ENCODE data around the gene OVOL1.
"Not testable (repeated sequence)": the region's sequence is repeated elsewhere in the genome, so short reads cannot be mapped to it uniquely, and the experiment has no call there.

The OVOL1 gene

DNA sequence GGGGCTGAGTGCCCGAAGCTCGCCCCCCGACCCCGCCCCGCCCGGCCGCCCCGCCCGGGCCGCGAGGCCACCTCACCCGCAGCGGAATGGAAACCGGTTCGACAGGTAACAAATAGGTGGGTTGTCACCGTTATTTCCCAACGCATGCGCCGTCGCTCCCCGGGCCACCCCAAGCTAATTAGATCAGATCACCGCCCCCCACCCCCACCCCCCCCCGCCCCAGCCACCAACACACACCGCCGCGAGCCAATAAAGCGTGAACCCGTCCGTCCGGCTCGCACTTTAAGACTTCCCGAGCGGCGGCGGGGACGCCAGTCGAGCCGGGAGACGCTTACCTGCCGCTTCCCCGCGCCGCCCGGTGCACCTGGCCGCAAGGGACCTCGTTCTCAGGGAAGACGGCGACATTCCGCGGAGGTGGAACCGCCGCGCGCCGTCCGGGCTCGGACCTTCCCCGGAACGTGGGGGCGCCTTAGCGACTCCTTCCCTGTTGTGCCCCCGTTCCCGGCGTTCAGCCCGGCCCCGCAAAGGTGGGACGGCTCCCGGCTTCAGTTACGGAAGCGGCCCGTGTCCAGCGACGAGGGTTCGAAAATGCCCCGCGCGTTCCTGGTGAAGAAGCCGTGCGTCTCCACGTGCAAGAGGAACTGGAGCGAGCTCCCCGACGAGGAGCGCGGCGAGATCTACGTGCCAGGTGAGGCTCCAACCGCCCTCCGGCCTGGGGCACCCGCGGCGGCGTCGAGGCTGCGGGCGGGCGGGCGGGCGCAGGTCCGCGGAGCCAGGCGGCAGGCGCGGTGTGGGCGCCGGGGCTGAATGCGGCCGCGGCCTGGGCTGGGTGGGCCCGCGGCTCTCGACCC, at the start of gene OVOL1:
Gene OVOL1 (plus strand): TSS at position 278 of the 851 bp plus-strand sequence. CDS start 311 bp downstream, at position 589.
- no peak for DNase-seq

DNA sequence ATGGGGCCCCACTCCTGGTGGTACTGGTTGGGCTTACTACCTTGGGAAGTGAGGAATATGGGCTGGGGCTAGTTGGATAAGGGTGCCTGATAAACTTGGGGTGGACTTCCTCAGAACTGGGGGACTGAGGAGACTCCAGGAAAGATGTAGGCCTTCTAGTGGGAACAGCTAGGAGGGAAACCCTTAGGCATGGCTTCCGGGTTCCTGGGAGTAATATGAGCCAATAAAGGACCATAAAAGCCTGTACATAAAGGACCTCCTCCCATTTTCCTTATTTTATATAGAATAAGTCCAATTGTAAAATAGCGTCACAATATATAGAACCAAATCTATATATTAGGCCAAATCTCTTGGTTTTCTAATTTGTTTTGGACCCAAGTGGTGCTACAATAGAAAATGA, 47.8 kb upstream of the OVOL1 start:
- DNase-seq: no peak

GRCh38 chr11:65741185-65741584, 45.7 kb upstream of the OVOL1 start:
- DNase-seq: no peak

DNA sequence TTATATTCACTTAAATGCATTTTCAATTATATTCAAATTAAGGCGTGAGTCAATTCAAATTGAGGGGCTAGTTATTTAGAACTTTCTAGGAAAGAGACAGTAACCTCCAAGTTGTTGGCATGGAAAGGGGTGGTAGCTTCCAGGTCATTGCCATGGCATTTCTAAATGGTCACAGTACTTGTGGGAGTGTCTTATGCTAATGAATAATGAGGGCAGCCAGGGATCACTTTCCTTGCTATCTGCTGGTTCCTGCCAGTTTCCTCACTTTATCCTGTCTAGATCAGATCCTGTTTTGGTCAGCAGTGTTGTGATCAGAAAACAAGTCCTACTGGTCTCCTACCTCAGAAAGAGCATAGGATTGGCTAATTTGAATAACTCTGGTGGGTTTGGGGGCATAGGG, 44.5 kb upstream of the OVOL1 start:
- no peak for DNase-seq

DNA sequence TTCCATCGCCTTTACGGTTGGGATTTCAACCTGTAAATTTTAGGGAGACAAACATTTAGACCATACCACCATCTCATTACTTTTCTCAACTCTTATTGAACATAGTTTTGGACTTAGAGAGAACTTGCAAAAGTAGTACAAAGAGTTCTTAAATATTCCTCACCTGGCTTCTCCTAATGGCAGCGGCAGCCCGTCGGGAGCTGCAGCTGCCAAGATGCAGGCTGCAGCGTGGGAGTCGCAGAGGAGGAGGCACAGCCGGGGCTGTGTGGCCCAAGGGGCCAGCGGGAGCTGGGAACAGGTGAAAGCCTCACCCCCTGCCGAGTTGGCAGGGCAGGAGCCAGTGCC, 43.2 kb upstream of the OVOL1 start:
- no peak for DNase-seq

- peak; percentile 62 for DNase-seq
Observed at GRCh38 chr11:65744026-65744698, 42.7 kb upstream of the OVOL1 start.

DNA sequence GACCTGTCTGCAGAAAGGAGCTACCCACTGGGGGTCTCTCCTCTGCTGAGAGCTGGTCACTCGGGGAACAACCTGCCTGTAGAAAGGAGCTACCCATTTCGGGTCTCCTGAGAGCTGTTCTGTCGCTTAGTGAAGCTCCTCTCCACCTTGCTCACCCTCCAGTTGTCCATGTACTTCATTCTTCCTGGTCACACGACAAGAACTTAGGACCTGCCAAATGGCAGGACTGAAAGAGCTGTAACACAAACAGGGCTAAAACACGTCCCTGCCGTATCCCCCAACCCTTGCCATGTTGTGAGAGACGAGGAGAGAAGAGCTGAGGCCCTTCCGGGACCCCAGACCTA, 42.2 kb upstream of the OVOL1 start:
- no peak for DNase-seq

DNA sequence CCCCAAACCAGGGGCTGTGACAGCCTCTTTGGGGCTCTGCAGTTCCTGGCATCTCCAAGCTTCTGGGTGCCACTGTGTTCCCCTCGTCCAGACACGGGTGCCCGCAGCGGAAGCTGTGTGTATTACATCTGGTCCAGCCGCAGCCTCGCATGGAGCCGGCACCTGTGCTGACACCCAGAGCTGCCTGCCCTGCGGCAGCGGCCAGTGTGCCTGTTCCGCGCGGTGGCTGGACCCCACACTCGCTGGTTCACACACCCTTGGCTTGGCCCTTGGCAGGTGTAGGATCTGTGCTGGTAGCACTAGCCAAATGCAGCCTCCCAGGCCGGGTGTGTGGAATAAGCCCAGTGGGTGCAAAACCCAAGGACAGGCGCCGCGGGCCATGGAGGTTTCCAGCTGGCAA, 41.8 kb upstream of the OVOL1 start:
- DNase-seq: no peak

DNA sequence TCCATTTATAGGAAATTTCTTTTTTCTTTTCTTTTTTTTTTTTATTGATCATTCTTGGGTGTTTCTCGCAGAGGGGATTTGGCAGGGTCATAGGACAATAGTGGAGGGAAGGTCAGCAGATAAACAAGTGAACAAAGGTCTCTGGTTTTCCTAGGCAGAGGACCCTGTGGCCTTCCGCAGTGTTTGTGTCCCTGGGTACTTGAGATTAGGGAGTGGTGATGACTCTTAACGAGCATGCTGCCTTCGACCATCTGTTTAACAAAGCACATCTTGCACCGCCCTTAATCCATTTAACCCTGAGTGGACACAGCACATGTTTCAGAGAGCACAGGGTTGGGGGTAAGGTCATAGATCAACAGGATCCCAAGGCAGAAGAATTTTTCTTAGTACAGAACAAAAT, 24.7 kb upstream of the OVOL1 start:
- DNase-seq: not testable (repeated sequence)

DNA sequence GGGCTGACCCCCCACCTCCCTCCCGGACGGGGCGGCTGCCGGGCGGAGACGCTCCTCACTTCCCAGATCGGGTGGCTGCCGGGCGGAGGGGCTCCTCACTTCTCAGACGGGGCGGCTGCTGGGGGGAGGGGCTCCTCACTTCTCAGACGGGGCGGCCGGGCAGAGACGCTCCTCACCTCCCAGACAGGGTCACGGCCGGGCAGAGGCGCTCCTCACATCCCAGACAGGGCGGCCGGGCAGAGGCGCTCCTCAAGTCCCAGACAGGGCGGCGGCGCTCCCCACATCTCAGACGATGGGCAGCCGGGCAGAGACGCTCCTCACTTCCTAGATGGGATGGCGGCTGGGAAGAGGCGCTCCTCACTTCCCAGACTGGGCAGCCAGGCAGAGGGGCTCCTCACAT, 24.0 kb upstream of the OVOL1 start:
- DNase-seq: not testable (repeated sequence)

DNA sequence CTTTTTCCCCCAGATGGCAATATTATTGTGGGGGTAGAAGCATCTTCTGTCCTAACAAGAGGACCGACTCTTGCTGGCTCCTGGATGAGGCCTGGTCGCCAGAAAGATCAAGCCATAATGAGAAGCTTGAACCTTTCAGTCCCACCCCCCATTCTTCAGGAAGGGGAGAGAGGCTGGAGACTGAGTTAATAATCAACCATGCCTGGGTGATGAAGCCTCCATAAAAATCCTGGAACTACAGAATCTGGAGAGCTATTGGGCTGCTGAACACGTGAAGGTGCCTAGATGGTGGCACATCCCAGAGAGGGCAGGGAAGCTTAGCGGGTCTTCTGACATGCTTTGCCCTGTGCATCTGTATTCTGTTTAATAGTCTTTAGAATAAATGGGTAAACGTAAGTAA, 22.4 kb upstream of the OVOL1 start:
- DNase-seq: no peak

GRCh38 chr11:65766535-65766934, 20.3 kb upstream of the OVOL1 start:
- peak; percentile 81 for DNase-seq

- DNase-seq: no peak
Observed at GRCh38 chr11:65767406-65767805, 19.5 kb upstream of the OVOL1 start.

- DNase-seq: not testable (repeated sequence)
Observed at GRCh38 chr11:65767806-65768205, 19.1 kb upstream of the OVOL1 start.

GRCh38 chr11:65770951-65771567, 15.8 kb upstream of the OVOL1 start:
- DNase-seq: no peak

GRCh38 chr11:65771589-65772112, 15.2 kb upstream of the OVOL1 start:
- DNase-seq: no peak

- peak; percentile 33 for DNase-seq
Observed at GRCh38 chr11:65773784-65774411, 13.0 kb upstream of the OVOL1 start.

GRCh38 chr11:65774525-65775306, 12.1 kb upstream of the OVOL1 start:
- no peak for DNase-seq

- peak; percentile 78 for DNase-seq
Observed at GRCh38 chr11:65776196-65776595, 10.7 kb upstream of the OVOL1 start.

DNA sequence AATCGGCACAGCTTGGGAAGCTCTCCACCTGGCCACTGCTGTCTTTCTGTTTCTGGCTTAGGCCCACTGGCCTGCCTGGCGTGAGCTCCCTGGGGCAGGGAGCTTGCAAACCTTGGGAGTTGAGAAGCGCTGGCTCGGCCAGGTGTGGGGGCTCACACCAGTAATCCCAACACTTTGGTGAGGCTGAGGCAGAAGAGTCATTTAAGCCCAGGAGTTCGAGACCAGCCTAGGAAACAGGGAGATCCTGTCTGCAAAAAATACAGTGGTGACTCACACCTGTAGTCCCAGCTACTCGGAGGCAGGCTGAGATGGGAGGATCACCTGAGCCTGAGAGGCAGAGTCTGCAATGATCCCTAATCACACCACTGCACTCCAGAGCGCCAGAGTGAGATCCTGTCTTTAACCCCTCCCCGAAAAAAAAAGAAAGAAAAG, 10.1 kb upstream of the OVOL1 start:
- no peak for DNase-seq

- DNase-seq: no peak
Observed at GRCh38 chr11:65777241-65777640, 9.6 kb upstream of the OVOL1 start.

GRCh38 chr11:65777821-65778361, 9.0 kb upstream of the OVOL1 start:
- no peak for DNase-seq

All from hematopoietic multipotent progenitor cell treated with erythropoietin and hydrocortisone succinate and interleukin-3 and kit ligand, for 4 days (in vitro differentiated cells).